Measurements from ENCODE around the gene LSM12. TPM values are rescaled to one million over a fixed set of nuclear protein-coding genes. Genes with fewer than 3 reads are reported as not detected.

Gene LSM12
- total and polyA plus RNA-seq, 2 of the 8 experiments (the other 6 are each of a cell fraction or from before 2014, with no cell fraction given) = 69.8 to 142 TPM

GRCh38 chr17:44005527-44006271 is 60.8 kb downstream of the LSM12 start (continued):
- TF ChIP-seq, protein P1, sequence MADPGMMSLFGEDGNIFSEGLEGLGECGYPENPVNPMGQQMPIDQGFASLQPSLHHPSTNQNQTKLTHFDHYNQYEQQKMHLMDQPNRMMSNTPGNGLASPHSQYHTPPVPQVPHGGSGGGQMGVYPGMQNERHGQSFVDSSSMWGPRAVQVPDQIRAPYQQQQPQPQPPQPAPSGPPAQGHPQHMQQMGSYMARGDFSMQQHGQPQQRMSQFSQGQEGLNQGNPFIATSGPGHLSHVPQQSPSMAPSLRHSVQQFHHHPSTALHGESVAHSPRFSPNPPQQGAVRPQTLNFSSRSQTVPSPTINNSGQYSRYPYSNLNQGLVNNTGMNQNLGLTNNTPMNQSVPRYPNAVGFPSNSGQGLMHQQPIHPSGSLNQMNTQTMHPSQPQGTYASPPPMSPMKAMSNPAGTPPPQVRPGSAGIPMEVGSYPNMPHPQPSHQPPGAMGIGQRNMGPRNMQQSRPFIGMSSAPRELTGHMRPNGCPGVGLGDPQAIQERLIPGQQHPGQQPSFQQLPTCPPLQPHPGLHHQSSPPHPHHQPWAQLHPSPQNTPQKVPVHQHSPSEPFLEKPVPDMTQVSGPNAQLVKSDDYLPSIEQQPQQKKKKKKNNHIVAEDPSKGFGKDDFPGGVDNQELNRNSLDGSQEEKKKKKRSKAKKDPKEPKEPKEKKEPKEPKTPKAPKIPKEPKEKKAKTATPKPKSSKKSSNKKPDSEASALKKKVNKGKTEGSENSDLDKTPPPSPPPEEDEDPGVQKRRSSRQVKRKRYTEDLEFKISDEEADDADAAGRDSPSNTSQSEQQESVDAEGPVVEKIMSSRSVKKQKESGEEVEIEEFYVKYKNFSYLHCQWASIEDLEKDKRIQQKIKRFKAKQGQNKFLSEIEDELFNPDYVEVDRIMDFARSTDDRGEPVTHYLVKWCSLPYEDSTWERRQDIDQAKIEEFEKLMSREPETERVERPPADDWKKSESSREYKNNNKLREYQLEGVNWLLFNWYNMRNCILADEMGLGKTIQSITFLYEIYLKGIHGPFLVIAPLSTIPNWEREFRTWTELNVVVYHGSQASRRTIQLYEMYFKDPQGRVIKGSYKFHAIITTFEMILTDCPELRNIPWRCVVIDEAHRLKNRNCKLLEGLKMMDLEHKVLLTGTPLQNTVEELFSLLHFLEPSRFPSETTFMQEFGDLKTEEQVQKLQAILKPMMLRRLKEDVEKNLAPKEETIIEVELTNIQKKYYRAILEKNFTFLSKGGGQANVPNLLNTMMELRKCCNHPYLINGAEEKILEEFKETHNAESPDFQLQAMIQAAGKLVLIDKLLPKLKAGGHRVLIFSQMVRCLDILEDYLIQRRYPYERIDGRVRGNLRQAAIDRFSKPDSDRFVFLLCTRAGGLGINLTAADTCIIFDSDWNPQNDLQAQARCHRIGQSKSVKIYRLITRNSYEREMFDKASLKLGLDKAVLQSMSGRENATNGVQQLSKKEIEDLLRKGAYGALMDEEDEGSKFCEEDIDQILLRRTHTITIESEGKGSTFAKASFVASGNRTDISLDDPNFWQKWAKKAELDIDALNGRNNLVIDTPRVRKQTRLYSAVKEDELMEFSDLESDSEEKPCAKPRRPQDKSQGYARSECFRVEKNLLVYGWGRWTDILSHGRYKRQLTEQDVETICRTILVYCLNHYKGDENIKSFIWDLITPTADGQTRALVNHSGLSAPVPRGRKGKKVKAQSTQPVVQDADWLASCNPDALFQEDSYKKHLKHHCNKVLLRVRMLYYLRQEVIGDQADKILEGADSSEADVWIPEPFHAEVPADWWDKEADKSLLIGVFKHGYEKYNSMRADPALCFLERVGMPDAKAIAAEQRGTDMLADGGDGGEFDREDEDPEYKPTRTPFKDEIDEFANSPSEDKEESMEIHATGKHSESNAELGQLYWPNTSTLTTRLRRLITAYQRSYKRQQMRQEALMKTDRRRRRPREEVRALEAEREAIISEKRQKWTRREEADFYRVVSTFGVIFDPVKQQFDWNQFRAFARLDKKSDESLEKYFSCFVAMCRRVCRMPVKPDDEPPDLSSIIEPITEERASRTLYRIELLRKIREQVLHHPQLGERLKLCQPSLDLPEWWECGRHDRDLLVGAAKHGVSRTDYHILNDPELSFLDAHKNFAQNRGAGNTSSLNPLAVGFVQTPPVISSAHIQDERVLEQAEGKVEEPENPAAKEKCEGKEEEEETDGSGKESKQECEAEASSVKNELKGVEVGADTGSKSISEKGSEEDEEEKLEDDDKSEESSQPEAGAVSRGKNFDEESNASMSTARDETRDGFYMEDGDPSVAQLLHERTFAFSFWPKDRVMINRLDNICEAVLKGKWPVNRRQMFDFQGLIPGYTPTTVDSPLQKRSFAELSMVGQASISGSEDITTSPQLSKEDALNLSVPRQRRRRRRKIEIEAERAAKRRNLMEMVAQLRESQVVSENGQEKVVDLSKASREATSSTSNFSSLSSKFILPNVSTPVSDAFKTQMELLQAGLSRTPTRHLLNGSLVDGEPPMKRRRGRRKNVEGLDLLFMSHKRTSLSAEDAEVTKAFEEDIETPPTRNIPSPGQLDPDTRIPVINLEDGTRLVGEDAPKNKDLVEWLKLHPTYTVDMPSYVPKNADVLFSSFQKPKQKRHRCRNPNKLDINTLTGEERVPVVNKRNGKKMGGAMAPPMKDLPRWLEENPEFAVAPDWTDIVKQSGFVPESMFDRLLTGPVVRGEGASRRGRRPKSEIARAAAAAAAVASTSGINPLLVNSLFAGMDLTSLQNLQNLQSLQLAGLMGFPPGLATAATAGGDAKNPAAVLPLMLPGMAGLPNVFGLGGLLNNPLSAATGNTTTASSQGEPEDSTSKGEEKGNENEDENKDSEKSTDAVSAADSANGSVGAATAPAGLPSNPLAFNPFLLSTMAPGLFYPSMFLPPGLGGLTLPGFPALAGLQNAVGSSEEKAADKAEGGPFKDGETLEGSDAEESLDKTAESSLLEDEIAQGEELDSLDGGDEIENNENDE (IDR thresholded peaks at IDR 0.05; ENCODE audit: insufficient replicate concordance, low read length) = no peak
- TF ChIP-seq EZH2 (IDR thresholded peaks at IDR 0.05; ENCODE audit: low read depth, low read length, severe bottlenecking) = peak; percentile 2
- no peak for TF ChIP-seq ASH2L (IDR thresholded peaks at IDR 0.05; ENCODE audit: low read length)
- no peak for TF ChIP-seq USF2 (IDR thresholded peaks at IDR 0.05; ENCODE audit: low read length)
- TF ChIP-seq NANOG (IDR thresholded peaks at IDR 0.05; ENCODE audit: insufficient read depth, low read depth, low read length, poor library complexity, severe bottlenecking) = no peak
- TF ChIP-seq GTF2F1 (IDR thresholded peaks at IDR 0.05; ENCODE audit: borderline replicate concordance, low read depth, low read length) = no peak
- TF ChIP-seq BACH1 (IDR thresholded peaks at IDR 0.05; ENCODE audit: low read length) = no peak
- TF ChIP-seq HDAC6 (IDR thresholded peaks at IDR 0.05; ENCODE audit: low read depth, low read length) = no peak
- peak; percentile 23 for TF ChIP-seq SAP30 (IDR thresholded peaks at IDR 0.05; ENCODE audit: insufficient read depth, insufficient replicate concordance, low read length)

Measured in H1 (cell line).